Stimulated activated CD4-positive, alpha-beta T cell treated with anti-CD3 and anti-CD28 coated beads, Interleukin-15, amount 100 ng/mL, for 48 hours (primary cell): ENCODE results near the gene PTPRN2.

ENCODE experiments used
- DNase-seq, 2 donors: peaks; one replicate each; pipeline ENCODE4 v3.0.0-alpha.2; 2020; ENCODE audit warnings: low read depth in 2 of 2

The PTPRN2 gene

DNA sequence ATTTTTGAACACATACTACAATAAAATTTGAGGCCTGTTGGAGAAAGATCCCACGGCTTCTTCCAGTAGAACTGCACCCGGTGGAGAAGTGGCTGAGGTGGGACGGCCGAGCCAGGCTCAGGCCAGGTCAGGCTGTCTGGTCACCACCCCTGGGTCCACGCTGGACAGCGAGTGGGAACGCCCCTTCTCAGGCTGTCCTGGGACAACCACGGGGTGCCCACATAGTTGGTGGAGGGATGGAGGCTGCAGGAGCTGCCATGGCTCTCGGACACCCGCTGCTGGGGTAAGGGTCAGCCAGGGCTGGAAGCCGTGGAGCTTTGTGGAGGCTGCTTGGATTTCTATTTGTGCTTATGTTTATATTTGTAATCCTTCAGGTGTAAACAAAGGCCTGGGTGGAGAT, 1044.3 kb downstream of the PTPRN2 start:
- no peak for DNase-seq

- DNase-seq = no peak
Observed at GRCh38 chr7:157542068-157543021, 1045.3 kb downstream of the PTPRN2 start.

DNA sequence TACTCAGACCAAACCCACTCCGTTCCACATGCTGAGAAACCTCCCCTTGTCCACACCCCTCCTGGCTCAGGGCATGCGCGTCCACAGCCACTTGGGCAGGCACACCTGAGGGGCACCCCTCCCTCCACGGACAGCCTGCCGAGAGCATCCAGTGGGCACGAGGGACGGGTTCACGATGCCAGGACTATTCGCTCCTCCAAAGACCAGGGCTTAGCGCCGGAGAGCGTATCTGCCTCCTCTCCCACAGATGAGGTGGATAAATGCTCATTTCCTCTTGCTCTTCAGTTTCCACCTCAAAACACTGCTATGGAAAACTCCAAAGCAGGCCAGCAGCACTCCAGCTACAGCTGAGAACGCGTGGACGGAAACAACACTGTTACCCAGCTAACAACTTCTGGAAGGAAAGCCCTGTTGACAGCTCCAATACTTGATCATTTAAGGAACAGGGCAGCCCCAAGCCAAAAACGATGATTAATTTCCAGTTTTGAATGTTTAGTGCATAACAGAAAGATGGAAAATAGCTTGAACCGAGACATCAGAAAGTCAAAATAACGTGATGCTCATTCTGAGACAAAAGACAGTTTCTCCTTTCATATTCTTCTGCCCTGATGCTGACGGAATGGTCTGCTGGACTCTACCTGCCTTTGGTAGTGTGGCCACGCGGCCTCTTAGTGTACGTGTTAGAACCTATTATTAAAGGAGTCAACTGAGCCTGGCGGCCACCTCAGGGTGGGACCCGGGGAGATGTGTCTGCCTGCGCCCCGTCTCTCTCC, 1046.1 kb downstream of the PTPRN2 start:
- DNase-seq = no peak

GRCh38 chr7:157540606-157541294, 1046.9 kb downstream of the PTPRN2 start:
- no peak for DNase-seq

DNA sequence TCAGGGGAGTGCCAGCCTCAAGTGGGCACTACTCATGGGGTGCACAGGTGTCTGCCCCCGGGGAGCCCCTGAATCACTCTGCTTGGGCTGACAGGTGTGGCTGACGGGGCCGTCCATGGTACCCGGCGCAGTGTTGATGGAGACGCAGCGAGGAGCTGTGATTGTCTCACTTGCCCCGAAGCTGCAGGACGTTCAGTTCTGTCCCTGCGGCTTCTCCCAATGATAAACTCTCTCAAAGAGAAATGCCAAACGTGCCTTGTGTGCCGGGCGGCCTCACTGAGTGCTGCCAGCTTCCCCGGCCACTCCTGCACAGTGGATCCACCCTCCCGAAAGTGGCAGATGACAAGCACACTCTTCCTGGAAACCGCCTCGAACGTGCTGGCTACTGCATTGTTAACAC, 1047.6 kb downstream of the PTPRN2 start:
- no peak for DNase-seq

DNA sequence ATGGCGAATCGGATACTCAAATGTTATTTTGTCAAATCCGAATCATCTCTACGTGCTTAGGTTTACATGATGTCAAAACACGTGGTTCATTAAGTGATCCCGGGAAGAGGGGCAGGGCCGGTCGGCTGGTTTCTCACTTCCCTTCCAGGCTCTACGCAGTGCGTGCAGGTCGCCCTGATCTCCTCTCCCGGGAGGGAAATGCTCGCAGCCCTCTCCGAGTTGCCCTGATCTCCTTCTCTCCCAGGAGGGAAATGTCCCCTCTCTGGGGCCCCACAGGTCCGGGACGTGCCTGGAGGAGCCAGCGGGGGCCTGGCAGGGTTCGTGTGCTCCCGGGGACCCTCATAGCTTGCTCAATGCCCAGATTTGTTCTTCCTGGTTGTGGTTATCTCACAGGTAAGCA, 1048.1 kb downstream of the PTPRN2 start:
- no peak for DNase-seq

DNA sequence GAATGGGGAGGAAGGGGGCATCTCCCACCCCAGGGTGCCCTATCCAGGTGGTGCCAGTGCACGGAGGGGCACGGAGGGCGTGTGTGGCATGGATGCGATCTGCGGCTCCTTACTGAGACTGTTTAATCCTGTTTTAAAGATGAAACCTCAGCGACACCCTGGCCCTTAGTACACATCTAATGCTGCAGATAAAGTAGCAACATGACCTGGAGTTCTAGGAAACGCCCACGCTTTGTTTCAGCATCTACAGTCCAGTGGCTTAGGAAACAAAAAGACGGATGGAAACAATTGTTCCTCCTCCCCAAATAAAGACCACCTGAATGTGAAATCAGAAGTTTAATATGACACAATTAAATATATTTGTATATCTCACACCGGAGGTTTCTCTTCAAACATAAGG, 1048.9 kb downstream of the PTPRN2 start:
- DNase-seq = no peak

DNA sequence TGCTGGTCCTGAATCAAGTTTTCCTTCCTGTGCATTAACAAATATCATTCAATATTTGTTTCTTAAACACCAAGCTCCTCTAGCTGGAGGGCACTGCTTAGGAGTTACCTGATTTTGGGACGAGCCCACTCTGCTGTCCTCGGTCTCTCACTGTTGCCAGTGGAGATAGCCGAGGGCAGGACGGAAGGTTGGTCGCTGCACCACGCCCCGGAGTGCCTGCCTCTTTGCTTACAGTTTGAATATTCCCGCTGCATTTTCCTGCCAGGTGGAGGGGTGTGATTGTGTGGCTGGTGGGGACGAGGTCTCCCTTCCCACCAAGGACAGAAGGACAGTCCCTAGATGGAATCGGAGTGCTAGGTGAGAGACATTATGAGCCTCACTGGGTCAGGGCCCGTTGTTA, 1049.3 kb downstream of the PTPRN2 start:
- DNase-seq = no peak

DNA sequence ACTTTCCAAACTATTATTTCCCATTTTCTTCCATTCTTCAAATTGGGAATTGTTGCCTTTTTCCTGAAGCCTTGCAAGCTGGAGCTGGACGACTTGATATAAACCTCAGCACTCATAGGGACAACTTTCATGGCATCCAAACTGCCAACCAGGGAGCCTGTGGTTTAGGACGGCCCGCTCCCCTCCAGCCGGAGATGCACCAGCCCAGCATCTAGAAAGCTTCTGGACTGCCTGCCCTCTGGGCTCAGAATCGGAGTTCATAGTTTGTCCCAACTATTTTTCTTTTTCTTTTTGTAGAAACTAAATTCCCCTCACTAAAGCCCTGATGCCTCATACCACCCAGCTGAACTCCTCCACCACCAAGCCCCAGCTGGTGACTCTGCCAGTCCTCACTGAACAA, 1050.6 kb downstream of the PTPRN2 start:
- DNase-seq = no peak

- DNase-seq = no peak
Observed at GRCh38 chr7:157532068-157532467, 1055.6 kb downstream of the PTPRN2 start.

GRCh38 chr7:157529768-157530560, 1057.7 kb downstream of the PTPRN2 start:
- DNase-seq = no peak

DNA sequence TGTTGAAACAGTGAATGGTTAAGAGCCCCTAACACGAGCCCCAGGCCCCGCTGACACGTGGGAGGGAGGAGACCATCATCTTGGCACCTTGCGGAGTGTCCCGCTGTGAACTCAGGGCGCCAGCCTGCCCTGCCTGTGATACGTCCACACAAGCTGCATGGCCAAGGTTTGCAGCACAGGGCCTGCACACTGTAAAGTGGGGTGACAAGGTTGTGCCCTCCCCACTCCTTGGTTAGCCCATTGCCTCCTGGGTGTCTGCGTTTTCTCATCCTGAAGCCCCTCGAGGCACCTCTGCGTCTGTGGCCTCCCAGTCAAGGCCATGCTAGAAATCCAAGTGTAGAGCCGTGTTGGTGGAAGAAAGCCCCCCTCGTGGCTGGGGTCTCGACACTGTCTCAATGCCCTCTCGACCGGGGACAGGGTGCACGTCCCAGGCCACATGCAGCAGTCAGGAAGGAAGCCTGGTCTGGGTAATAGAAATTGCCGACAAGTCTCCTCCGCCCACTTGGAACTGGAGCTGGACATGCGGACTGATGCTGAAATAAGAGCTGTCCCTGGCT, 1058.8 kb downstream of the PTPRN2 start:
- DNase-seq = no peak

- DNase-seq = no peak
Observed at GRCh38 chr7:157527686-157528085, 1059.9 kb downstream of the PTPRN2 start.

DNA sequence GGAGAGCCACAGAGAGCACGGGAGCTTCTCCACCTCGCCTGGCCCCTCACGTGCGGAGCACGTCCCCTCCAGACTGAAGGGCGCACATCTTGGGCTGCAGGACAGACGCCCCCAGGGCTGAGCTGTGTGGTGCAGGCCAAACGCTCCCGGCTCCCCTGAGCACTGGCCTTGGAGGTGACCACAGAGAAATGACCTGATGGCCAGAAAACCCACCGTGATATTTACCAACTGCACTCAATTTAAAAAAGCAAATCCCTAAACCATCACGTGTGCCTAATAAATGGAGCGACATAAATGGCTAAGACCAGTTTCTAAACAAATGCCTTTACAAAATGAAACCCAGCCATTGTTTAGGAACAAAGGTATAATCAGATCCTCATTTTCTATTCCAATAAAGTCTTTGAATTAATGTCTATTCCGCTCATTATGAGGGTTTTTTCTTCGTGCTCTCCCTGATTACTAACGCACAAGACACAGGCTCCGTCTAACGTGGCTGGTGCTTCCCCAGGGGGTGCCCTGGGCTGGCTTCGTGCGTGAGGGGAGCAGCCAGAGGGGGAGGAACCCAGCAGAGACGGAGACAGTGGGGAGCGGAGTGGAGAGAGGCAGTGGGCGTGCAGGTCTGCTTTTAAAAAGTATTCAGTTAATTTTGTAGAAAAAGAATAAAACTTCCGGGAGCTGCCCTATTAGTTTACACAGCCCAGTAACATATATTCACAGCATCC, 1060.5 kb downstream of the PTPRN2 start:
- no peak for DNase-seq

GRCh38 chr7:157526005-157526912, 1061.4 kb downstream of the PTPRN2 start:
- no peak for DNase-seq

- no peak for DNase-seq
Observed at GRCh38 chr7:157525491-157525915, 1062.1 kb downstream of the PTPRN2 start.

GRCh38 chr7:157524731-157525130, 1062.9 kb downstream of the PTPRN2 start:
- no peak for DNase-seq

- DNase-seq = no peak
Observed at GRCh38 chr7:157523766-157524421, 1063.7 kb downstream of the PTPRN2 start.

- DNase-seq = no peak
Observed at GRCh38 chr7:157523371-157523765, 1064.3 kb downstream of the PTPRN2 start.
